ENCODE measurements around the gene ATG4B.

GRCh38 chr2:241645056-241645914 lies 7.8 kb downstream of the ATG4B start:
- TF ChIP-seq CTCF (IDR thresholded peaks at IDR 0.05; ENCODE audit: insufficient read depth, low read depth, low read length) (no peak), EZH2 (IDR thresholded peaks at IDR 0.05; ENCODE audit: insufficient read depth, low read length) (no peak)
